Tibial nerve (tissue), 4 donors: ENCODE measurements around the gene KIAA1217. TPM values are rescaled to one million over a fixed set of nuclear protein-coding genes. Genes with fewer than 3 reads are reported as not detected.

Experiments used
- DNase-seq, 2 donors: peaks; one replicate each; pipeline ENCODE4 v3.0.0-alpha.2; 2019; ENCODE audit warnings: low spot score in 2 of 2
- H3K27ac ChIP-seq, 4 donors: fragments of 200-600 bp; sonication (generic) in 3 of 4; one replicate each; pipeline ENCODE4 v1.5.1; 2017 to 2019; ENCODE audit warnings: mild to moderate bottlenecking in 1 of 4
- H3K27me3 ChIP-seq, 2 donors: fragments of 200-600 bp; sonication (generic) in 1 of 2; one replicate each; pipeline versions ENCODE4 v1.5.1 to v1.6.0; 2017 to 2019
- H3K36me3 ChIP-seq, 3 donors: fragments of 200-600 bp; sonication (generic); one replicate each; pipeline ENCODE4 v1.5.1; 2018 to 2019
- H3K4me1 ChIP-seq, 4 donors: fragments of 200-600 bp; sonication (generic) in 3 of 4; one replicate each; pipeline ENCODE4 v1.5.1; 2017 to 2019
- H3K4me3 ChIP-seq, 4 donors: fragments of 200-600 bp; sonication (generic) in 3 of 4; one replicate each; pipeline ENCODE4 v1.5.1; 2017 to 2019; ENCODE audit warnings: mild to moderate bottlenecking in 1 of 4, moderate library complexity in 1 of 4
- H3K9me3 ChIP-seq, 4 donors: fragments of 200-600 bp; sonication (generic) in 3 of 4; one replicate each; pipeline ENCODE4 v1.5.1; 2017 to 2019
- EP300 ChIP-seq, 2 donors: sonication (generic); formaldehyde crosslinking; IDR thresholded peaks; one replicate each; pipeline ENCODE4 v1.6.1; 2017; ENCODE audit warnings: antibody characterized with exemption in 2 of 2, mild to moderate bottlenecking in 1 of 2
- POLR2A ChIP-seq, 2 donors: fragments of 450-650 bp; IDR thresholded peaks; one replicate each; pipeline ENCODE4 v1.6.1; 2017; ENCODE audit warnings: antibody characterized with exemption in 2 of 2, mild to moderate bottlenecking in 2 of 2, moderate library complexity in 2 of 2
- WGBS, 2 donors: methylation state at CpG; one replicate each; pipeline ENCODE4 v1.1.5; 2018; 5-methylcytosine and 5-hydroxymethylcytosine counted together
- total RNA-seq, 4 donors: library from RNA; depleted of rRNA; stranded (reverse); fragments of >200 nt; gene quantifications; one replicate each; pipeline ENCODE4 v1.1.0, GENCODE V29; 2016
- TF ChIP-seq, protein P1 (sequence below), 5 experiments: fragments of 200-600 bp in 3 of 5; fragments of 450-650 bp in 2 of 5; sonication (generic) in 3 of 5; IDR thresholded peaks; one replicate each; pipeline ENCODE4 v1.5.1; 2016 to 2019; ENCODE audit warnings: antibody characterized with exemption in 5 of 5, mild to moderate bottlenecking in 3 of 5, moderate library complexity in 2 of 5

KIAA1217 gene
- total RNA-seq, 4 donors from 2014 or later, result 38.5 to 88.1 (median 58.3) TPM

GRCh38 chr10:24269476-24269875, 60.5 kb downstream of the KIAA1217 start:
- TF ChIP-seq POLR2A (IDR thresholded peaks at IDR 0.05) (no peak), EP300 (IDR thresholded peaks at IDR 0.05) (no peak)
- TF ChIP-seq, protein P1, sequence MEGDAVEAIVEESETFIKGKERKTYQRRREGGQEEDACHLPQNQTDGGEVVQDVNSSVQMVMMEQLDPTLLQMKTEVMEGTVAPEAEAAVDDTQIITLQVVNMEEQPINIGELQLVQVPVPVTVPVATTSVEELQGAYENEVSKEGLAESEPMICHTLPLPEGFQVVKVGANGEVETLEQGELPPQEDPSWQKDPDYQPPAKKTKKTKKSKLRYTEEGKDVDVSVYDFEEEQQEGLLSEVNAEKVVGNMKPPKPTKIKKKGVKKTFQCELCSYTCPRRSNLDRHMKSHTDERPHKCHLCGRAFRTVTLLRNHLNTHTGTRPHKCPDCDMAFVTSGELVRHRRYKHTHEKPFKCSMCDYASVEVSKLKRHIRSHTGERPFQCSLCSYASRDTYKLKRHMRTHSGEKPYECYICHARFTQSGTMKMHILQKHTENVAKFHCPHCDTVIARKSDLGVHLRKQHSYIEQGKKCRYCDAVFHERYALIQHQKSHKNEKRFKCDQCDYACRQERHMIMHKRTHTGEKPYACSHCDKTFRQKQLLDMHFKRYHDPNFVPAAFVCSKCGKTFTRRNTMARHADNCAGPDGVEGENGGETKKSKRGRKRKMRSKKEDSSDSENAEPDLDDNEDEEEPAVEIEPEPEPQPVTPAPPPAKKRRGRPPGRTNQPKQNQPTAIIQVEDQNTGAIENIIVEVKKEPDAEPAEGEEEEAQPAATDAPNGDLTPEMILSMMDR (IDR thresholded peaks at IDR 0.05), result no peak
- H3K4me3 ChIP-seq, result no peak overlapping the region
- H3K4me1 ChIP-seq, result peaks cover 0 to 12% (median 2%) of the 10 kb centered on the region in 4 donors
- H3K27ac ChIP-seq, result no peak overlapping the region
- no peaks in the 10 kb centered on the region for H3K9me3 ChIP-seq
- DNase-seq, result no peak
- WGBS, 2 donors, result 89 to 92% methylated on average over 1 of the region's 1 CpG
- peaks cover 0 to 17% (median 0%) of the 10 kb centered on the region in 3 donors for H3K36me3 ChIP-seq
- H3K27me3 ChIP-seq, result no peaks in the 10 kb centered on the region

DNA sequence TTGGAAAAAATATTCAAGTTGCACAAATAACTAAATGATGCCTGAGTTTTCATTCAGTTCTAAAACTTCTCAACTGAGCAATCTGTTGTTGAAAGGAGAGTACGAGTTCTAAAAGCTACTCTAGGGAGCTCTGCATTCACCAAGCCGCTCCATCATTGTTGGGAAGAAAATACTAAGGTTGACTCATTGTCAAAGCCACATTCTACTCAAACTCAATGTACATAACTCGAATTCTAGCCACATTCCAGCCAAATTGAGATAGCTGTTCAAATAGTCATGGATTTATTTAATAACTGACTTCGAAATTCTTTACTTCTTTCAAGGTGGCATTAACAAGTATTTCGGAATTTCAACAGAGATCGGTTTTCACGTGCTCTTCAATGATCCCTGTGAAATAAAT, 63.4 kb downstream of the KIAA1217 start:
- no peak for DNase-seq
- H3K36me3 ChIP-seq, result peaks cover 0 to 8% (median 0%) of the 10 kb centered on the region in 3 donors
- H3K27ac ChIP-seq, result no peak overlapping the region
- H3K4me1 ChIP-seq, result no peaks in the 10 kb centered on the region
- TF ChIP-seq, protein P1 (IDR thresholded peaks at IDR 0.05), result no peak
- 57 to 62% methylated on average over 7 of the region's 7 CpGs for WGBS, 2 donors
- H3K27me3 ChIP-seq, result no peaks in the 10 kb centered on the region
- no peak overlapping the region for H3K4me3 ChIP-seq
- H3K9me3 ChIP-seq, result no peaks in the 10 kb centered on the region

DNA sequence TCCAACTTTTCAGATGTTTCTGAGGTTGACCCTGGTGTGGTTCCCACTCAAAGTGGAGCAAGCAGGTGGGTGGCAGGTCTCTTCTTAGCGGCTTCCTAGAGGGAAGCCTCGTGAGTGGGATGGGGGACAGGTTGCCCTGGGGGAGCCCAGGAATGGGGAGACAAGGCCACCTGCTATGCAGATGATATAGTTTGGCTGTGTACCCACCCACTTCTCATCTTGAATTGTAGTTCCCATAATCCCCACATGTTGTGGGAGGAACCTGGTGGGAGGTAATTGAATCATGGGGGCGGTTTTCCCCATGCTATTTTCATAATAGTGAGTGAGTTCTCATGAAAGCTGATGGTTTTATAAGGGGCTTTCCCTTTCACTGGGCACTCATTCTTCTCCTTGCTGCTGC, 68.3 kb downstream of the KIAA1217 start:
- no peak overlapping the region for H3K27ac ChIP-seq
- no peak overlapping the region for H3K4me3 ChIP-seq
- TF ChIP-seq, protein P1 (IDR thresholded peaks at IDR 0.05), result no peak
- no peak for TF ChIP-seq POLR2A (IDR thresholded peaks at IDR 0.05)
- no peak for TF ChIP-seq EP300 (IDR thresholded peaks at IDR 0.05)
- H3K27me3 ChIP-seq, result no peaks in the 10 kb centered on the region
- no peaks in the 10 kb centered on the region for H3K36me3 ChIP-seq
- peaks cover 0 to 3% (median 0%) of the 10 kb centered on the region in 4 donors for H3K4me1 ChIP-seq
- DNase-seq, result no peak
- 88 to 92% methylated on average over 3 of the region's 3 CpGs for WGBS, 2 donors
- H3K9me3 ChIP-seq, result peaks cover 0 to 10% (median 0%) of the 10 kb centered on the region in 4 donors

- no peaks in the 10 kb centered on the region for H3K27me3 ChIP-seq
- peaks cover 0 to 3% (median 0%) of the 10 kb centered on the region in 4 donors for H3K4me1 ChIP-seq
- TF ChIP-seq EP300 (IDR thresholded peaks at IDR 0.05), result no peak
- TF ChIP-seq, protein P1 (IDR thresholded peaks at IDR 0.05), result no peak
- TF ChIP-seq POLR2A (IDR thresholded peaks at IDR 0.05), result no peak
- H3K36me3 ChIP-seq, result peaks cover 0 to under 1% (median 0%) of the 10 kb centered on the region in 3 donors
- H3K4me3 ChIP-seq, result no peak overlapping the region
- 93 to 95% methylated on average over 9 of the region's 9 CpGs for WGBS, 2 donors
- DNase-seq, result no peak
- H3K27ac ChIP-seq, result no peak overlapping the region
- peaks cover 0 to 10% (median 0%) of the 10 kb centered on the region in 4 donors for H3K9me3 ChIP-seq
Measured at GRCh38 chr10:24277771-24278170, 68.8 kb downstream of the KIAA1217 start.

DNA sequence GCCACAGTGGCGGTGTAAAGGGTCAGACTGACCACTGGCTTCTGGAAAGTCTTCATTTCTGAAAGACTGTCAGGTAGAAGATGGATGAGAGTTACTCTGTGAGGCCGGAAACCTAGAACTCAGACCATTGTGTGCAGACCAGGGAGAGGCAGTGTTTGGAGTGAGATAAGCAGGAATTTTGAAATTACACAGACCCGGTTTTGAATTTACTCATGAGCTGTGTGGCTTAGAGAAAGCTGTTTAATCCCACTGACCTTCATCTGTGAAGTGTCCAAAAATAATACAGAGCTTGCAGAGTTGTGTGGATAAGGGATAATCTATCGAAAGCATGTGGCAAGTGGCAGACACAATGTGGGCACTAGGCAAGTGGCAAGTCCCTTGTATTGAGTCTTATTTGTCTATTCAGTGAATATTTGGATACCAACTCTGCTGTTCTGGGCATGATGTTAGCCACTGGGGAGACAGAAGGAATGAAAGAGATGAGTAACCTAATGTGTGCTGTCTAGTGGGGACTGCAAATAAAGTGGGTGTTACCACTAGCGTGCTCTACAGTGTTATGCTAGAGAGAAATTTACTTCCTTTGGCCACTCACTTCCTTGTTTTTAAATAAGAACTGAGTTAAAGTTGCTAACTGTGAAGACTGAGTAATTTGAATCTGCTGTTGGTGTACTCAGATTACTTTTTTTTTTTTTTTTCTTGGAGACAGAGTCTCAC, 69.4 kb downstream of the KIAA1217 start:
- DNase-seq, result no peak
- no peak overlapping the region for H3K27ac ChIP-seq
- H3K27me3 ChIP-seq, result no peaks in the 10 kb centered on the region
- H3K4me3 ChIP-seq, result no peak overlapping the region
- TF ChIP-seq, protein P1 (IDR thresholded peaks at IDR 0.05), result no peak
- no peak for TF ChIP-seq POLR2A (IDR thresholded peaks at IDR 0.05)
- no peak for TF ChIP-seq EP300 (IDR thresholded peaks at IDR 0.05)
- H3K9me3 ChIP-seq, result peaks cover 0 to 10% (median 0%) of the 10 kb centered on the region in 4 donors
- H3K4me1 ChIP-seq, result peaks cover 0 to 3% (median 0%) of the 10 kb centered on the region in 4 donors
- H3K36me3 ChIP-seq, result peaks cover 0 to 6% (median 0%) of the 10 kb centered on the region in 3 donors
- WGBS, 2 donors, result 74 to 84% methylated on average over 5 of the region's 5 CpGs
